DOHH2 (cell line): Measurements from ENCODE around the gene TMSB10.
A peak's percentile ranks its signal among the peaks of the same experiment; 100 is the strongest.

ENCODE experiments used
- H3F3A ChIP-seq: fragments of 200-600 bp; sonication (generic), shearing (Covaris generic); 2 replicates; pipeline ENCODE4 v1.6.0; 2016; ENCODE audit warnings: antibody characterized with exemption, mild to moderate bottlenecking; ENCODE audit not compliant: control insufficient read depth, insufficient read depth
- H3K27ac ChIP-seq: fragments of 200-600 bp; sonication (generic); 2 replicates; pipeline ENCODE4 v1.5.1; 2014; ENCODE audit warnings: low read depth, mild to moderate bottlenecking, low read length, moderate library complexity
- H3K27me3 ChIP-seq: fragments of 200-600 bp; sonication (generic); 2 replicates; pipeline ENCODE4 v1.6.1; 2014; ENCODE audit warnings: mild to moderate bottlenecking, low read length, mixed read lengths; ENCODE audit not compliant: control insufficient read depth
- H3K36me3 ChIP-seq: fragments of 200-600 bp; sonication (generic); 2 replicates; pipeline ENCODE4 v1.6.1; 2014; ENCODE audit warnings: mild to moderate bottlenecking, low read length, moderate library complexity, mixed read lengths; ENCODE audit not compliant: control insufficient read depth
- H3K4me1 ChIP-seq: fragments of 200-600 bp; sonication (generic); 2 replicates; pipeline ENCODE4 v1.6.1; 2014; ENCODE audit warnings: mild to moderate bottlenecking, low read length, mixed read lengths; ENCODE audit not compliant: control insufficient read depth
- H3K4me2 ChIP-seq: fragments of 200-600 bp; sonication (generic); 2 replicates; pipeline ENCODE4 v1.6.0; 2014; ENCODE audit warnings: mild to moderate bottlenecking, low read length, moderate library complexity
- H3K4me3 ChIP-seq: fragments of 200-600 bp; sonication (generic); 2 replicates; pipeline ENCODE4 v1.5.1; 2014; ENCODE audit warnings: mild to moderate bottlenecking, low read length, mixed read lengths
- H3K79me2 ChIP-seq: fragments of 200-600 bp; sonication (generic); 2 replicates; pipeline ENCODE4 v1.6.1; 2014; ENCODE audit warnings: mild to moderate bottlenecking, low read length, mixed read lengths; ENCODE audit not compliant: control insufficient read depth
- H3K9me2 ChIP-seq: fragments of 200-600 bp; sonication (generic); replicated peaks from 2 replicates; pipeline ENCODE4 v1.6.1; 2014; ENCODE audit warnings: mild to moderate bottlenecking, low read length, mixed read lengths; ENCODE audit not compliant: control insufficient read depth
- H3K9me3 ChIP-seq: fragments of 200-600 bp; sonication (generic); 2 replicates; pipeline ENCODE4 v1.6.1; 2014; ENCODE audit warnings: antibody characterized with exemption, low read length, mixed read lengths; ENCODE audit not compliant: control insufficient read depth, insufficient read depth
- H4K20me1 ChIP-seq: fragments of 200-600 bp; sonication (generic); 2 replicates; pipeline ENCODE4 v1.6.0; 2014; ENCODE audit warnings: low read depth, mild to moderate bottlenecking, antibody characterized with exemption, low read length, moderate library complexity; ENCODE audit not compliant: control insufficient read depth, insufficient read depth
- CTCF ChIP-seq: fragments of 200-600 bp; sonication (generic); IDR thresholded peaks from one replicate; pipeline ENCODE4 v1.5.1; 2014; ENCODE audit warnings: antibody characterized with exemption, mild to moderate bottlenecking, low read depth, low read length; ENCODE audit not compliant: poor library complexity, severe bottlenecking
- EZH2phosphoT487 ChIP-seq: fragments of 200-600 bp; sonication (generic); IDR thresholded peaks from 2 replicates; pipeline ENCODE4 v1.6.1; 2017; ENCODE audit warnings: borderline replicate concordance, mild to moderate bottlenecking, antibody characterized with exemption, low read length, moderate library complexity, mixed read lengths

The TMSB10 gene

DNA sequence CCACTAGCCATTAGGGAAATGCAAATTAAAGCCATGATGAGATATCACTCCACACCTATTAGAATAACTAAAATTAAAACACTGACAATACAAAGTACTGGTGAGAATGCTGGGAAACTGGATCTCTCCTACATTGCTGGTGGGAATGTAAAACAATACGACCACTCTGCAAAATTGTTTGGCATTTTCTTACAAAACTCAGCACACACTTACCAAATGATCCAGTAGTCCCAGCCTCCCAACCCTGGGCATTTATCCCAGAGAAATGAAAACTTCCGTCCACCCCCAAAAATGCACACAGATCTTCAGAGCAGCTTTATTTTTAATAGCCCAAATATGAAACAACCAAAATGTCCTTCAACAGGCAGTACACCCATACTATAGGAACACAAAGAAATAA, 8.9 kb upstream of the TMSB10 start:
- no peaks in the 10 kb centered on the region for H3K36me3 ChIP-seq
- H3K4me2 ChIP-seq = no peak overlapping the region; the same call in 1 of the 2 replicates
- H3F3A ChIP-seq = peaks cover 19% of the 10 kb centered on the region
- H3K4me1 ChIP-seq = peaks cover 50% of the 10 kb centered on the region
- no peak overlapping the region for H3K4me3 ChIP-seq
- no peaks in the 10 kb centered on the region for H3K9me3 ChIP-seq
- no peak for TF ChIP-seq EZH2phosphoT487
- no peak for TF ChIP-seq CTCF
- H3K27me3 ChIP-seq = no peaks in the 10 kb centered on the region
- H3K79me2 ChIP-seq = no peaks in the 10 kb centered on the region
- no peaks in the 10 kb centered on the region for H4K20me1 ChIP-seq
- H3K9me2 ChIP-seq = no peaks in the 10 kb centered on the region
- peak overlapping the region; percentile 3; the same call in 1 of the 2 replicates for H3K27ac ChIP-seq

- H3K4me3 ChIP-seq = no peak overlapping the region; the same call in 1 of the 2 replicates
- peaks cover 19% of the 10 kb centered on the region for H3F3A ChIP-seq
- H3K4me1 ChIP-seq = peaks cover 50% of the 10 kb centered on the region
- peak overlapping the region; percentile 65 for H3K4me2 ChIP-seq
- peak overlapping the region; percentile 68 for H3K27ac ChIP-seq
- no peak for TF ChIP-seq EZH2phosphoT487
- no peak for TF ChIP-seq CTCF
- no peaks in the 10 kb centered on the region for H3K79me2 ChIP-seq
- H3K9me3 ChIP-seq = no peaks in the 10 kb centered on the region
- H3K9me2 ChIP-seq = no peaks in the 10 kb centered on the region
- H3K27me3 ChIP-seq = no peaks in the 10 kb centered on the region
- no peaks in the 10 kb centered on the region for H3K36me3 ChIP-seq
- H4K20me1 ChIP-seq = no peaks in the 10 kb centered on the region
Measured at GRCh38 chr2:84897773-84898172, 7.7 kb upstream of the TMSB10 start.

GRCh38 chr2:84899304-84900204, 5.9 kb upstream of the TMSB10 start:
- H3F3A ChIP-seq = peaks cover 12% of the 10 kb centered on the region
- no peaks in the 10 kb centered on the region for H3K9me3 ChIP-seq
- H3K4me2 ChIP-seq = no peak overlapping the region
- H3K4me1 ChIP-seq = peaks cover 47% of the 10 kb centered on the region
- H3K4me3 ChIP-seq = no peak overlapping the region
- no peaks in the 10 kb centered on the region for H3K9me2 ChIP-seq
- H3K36me3 ChIP-seq = no peaks in the 10 kb centered on the region
- H3K27me3 ChIP-seq = peaks cover 2% of the 10 kb centered on the region; the same call in 1 of the 2 replicates
- no peaks in the 10 kb centered on the region for H3K79me2 ChIP-seq
- TF ChIP-seq CTCF = no peak
- no peak for TF ChIP-seq EZH2phosphoT487
- H4K20me1 ChIP-seq = no peaks in the 10 kb centered on the region
- no peak overlapping the region for H3K27ac ChIP-seq
